K562 (cell line): ENCODE results near the gene IGF2BP3. TPM values are rescaled to one million over a fixed set of nuclear protein-coding genes. Genes with fewer than 3 reads are reported as not detected.
A peak's percentile ranks its signal among the peaks of the same experiment; 100 is the strongest.

ENCODE experiments used
- CCNT2 ChIP-seq: IDR thresholded peaks from 2 replicates; pipeline ENCODE4 v1.6.1; 2011; ENCODE audit warnings: borderline replicate concordance, low read depth, mild to moderate bottlenecking, moderate library complexity, mixed read lengths, low read length; ENCODE audit not compliant: insufficient read length; ENCODE audit errors: extremely low read depth
- CREM ChIP-seq: IDR thresholded peaks from 2 replicates; pipeline ENCODE4 v1.6.1; 2014; ENCODE audit warnings: antibody characterized with exemption, low read depth
- DPF2 ChIP-seq: fragments of 450-650 bp; IDR thresholded peaks from 2 replicates; pipeline ENCODE4 v1.6.1; 2016
- GATAD2A ChIP-seq: fragments of 450-650 bp; IDR thresholded peaks from 2 replicates; pipeline ENCODE4 v1.6.1; 2017
- GATAD2B ChIP-seq: fragments of 450-650 bp; IDR thresholded peaks from 2 replicates; pipeline ENCODE4 v1.6.1; 2017; ENCODE audit warnings: mild to moderate bottlenecking, borderline replicate concordance
- HMG20B ChIP-seq: fragments of 250-450 bp; sonication (Bioruptor Pico); IDR thresholded peaks from 2 replicates; pipeline ENCODE4 v1.5.0; 2021; ENCODE audit warnings: mild to moderate bottlenecking
- KAT7 ChIP-seq: sonication (generic); formaldehyde crosslinking; IDR thresholded peaks from 2 replicates; pipeline ENCODE4 v1.8.0; 2022; ENCODE audit warnings: missing genetic modification reagents, mild to moderate bottlenecking, borderline replicate concordance
- KDM5B ChIP-seq: fragments of 200-600 bp; sonication (generic); IDR thresholded peaks from 2 replicates; pipeline ENCODE4 v1.6.1; 2012; ENCODE audit warnings: low read depth, mild to moderate bottlenecking, moderate library complexity, low read length, control low read depth, inconsistent platforms; ENCODE audit not compliant: insufficient replicate concordance
- MAZ ChIP-seq, 2 experiments: fragments of 450-650 bp in 1 of 2; sonication (generic) in 1 of 2; formaldehyde crosslinking; IDR thresholded peaks in 1 of 2; conservative IDR thresholded peaks in 1 of 2; 2 replicates each; pipeline versions ENCODE4 v1.4.0 to v1.5.0; 2020; ENCODE audit warnings: mild to moderate bottlenecking in 1 of 2, missing genetic modification reagents in 1 of 2
- MLLT1 ChIP-seq, 2 experiments: fragments of 450-650 bp; IDR thresholded peaks; 2 replicates each; pipeline ENCODE4 v1.6.1; 2016
- MNT ChIP-seq, 2 experiments: fragments of 450-650 bp; conservative IDR thresholded peaks; 2 replicates each; pipeline ENCODE4 v1.6.1; 2017; ENCODE audit warnings: mild to moderate bottlenecking in 2 of 2, moderate library complexity in 2 of 2
- MXI1 ChIP-seq: IDR thresholded peaks from 2 replicates; pipeline ENCODE4 v1.6.1; 2011; ENCODE audit warnings: low read depth, mild to moderate bottlenecking, improper control_type of control experiment, low read length
- POLR2A ChIP-seq: fragments of 450-650 bp; conservative IDR thresholded peaks from 2 replicates; pipeline ENCODE4 v1.6.1; 2016
- POLR2B ChIP-seq: fragments of 450-650 bp; IDR thresholded peaks from 2 replicates; pipeline ENCODE4 v1.6.1; 2018; ENCODE audit warnings: low read depth; ENCODE audit not compliant: partially characterized antibody
- SMAD2 ChIP-seq: fragments of 150-350 bp; IDR thresholded peaks from 2 replicates; pipeline ENCODE4 v1.6.1; 2014; ENCODE audit warnings: low read depth, mild to moderate bottlenecking, low read length
- SUPT5H ChIP-seq: fragments of 450-650 bp; IDR thresholded peaks from 2 replicates; pipeline ENCODE4 v1.6.1; 2016
- TRIM24 ChIP-seq, 2 experiments: fragments of 450-650 bp; IDR thresholded peaks; 2 replicates each; pipeline ENCODE4 v1.6.1; 2016
- USF2 ChIP-seq: sonication (generic); formaldehyde crosslinking; IDR thresholded peaks from 2 replicates; pipeline ENCODE4 v1.5.0; 2020; ENCODE audit warnings: missing genetic modification reagents
- VEZF1 ChIP-seq: fragments of 200-800 bp; sonication (Bioruptor generic); IDR thresholded peaks from 2 replicates; pipeline ENCODE4 v1.6.1; 2017; ENCODE audit warnings: missing genetic modification characterization, missing compliant biosample characterization
- ZNF263 ChIP-seq: sonication (generic); formaldehyde crosslinking; IDR thresholded peaks from 2 replicates; pipeline ENCODE4 v1.8.0; 2022; ENCODE audit warnings: mild to moderate bottlenecking, missing genetic modification reagents, borderline replicate concordance
- ZNF740 ChIP-seq, 3 experiments: fragments of 200-800 bp in 1 of 3; sonication (Bioruptor generic) in 1 of 3; sonication (generic) in 1 of 3; formaldehyde crosslinking in 1 of 3; IDR thresholded peaks; 2 replicates each; pipeline versions ENCODE4 v1.6.1 to v1.8.0; 2016 to 2022; ENCODE audit warnings: mild to moderate bottlenecking in 2 of 3, missing compliant biosample characterization in 2 of 3, missing genetic modification characterization in 2 of 3, missing genetic modification reagents in 1 of 3
- polyA plus RNA-seq, 8 experiments: library from polyadenylated mRNA; depleted of rRNA in 4 of 8; stranded (reverse) in 5 of 8; unstranded in 3 of 8; fragments of >200 nt; fragmentation: Nextera tagmentation in 2 of 8; fragmentation: Illumina TruSeq in 1 of 8; extraction: Ambion mirVana in 2 of 8; extraction: Trizol in 1 of 8; gene quantifications; 2 replicates each; pipeline versions ENCODE4 v1.2.1 to v1.2.3, GENCODE V29; 2011 to 2014; ENCODE audit warnings: inconsistent platforms in 1 of 8, missing spikeins in 1 of 8
- total RNA-seq, 7 experiments: library from RNA; depleted of rRNA in 6 of 7; stranded (reverse); fragments of >200 nt in 6 of 7; fragmentation: Illumina TruSeq in 2 of 7; extraction: Trizol in 2 of 7; gene quantifications; 2 replicates each; pipeline versions ENCODE4 v1.2.1 to v1.2.3, GENCODE V29; 2011 to 2021; ENCODE audit warnings: low replicate concordance in 1 of 7

Gene IGF2BP3
- total and polyA plus RNA-seq, 9 of the 15 experiments (the other 6 are each of a cell fraction or from before 2014, with no cell fraction given) = 8.4 to 88.1 (median 61.2) TPM

GRCh38 chr7:23468526-23469149 is 1.7 kb downstream of the IGF2BP3 start (continued):
- no peak for TF ChIP-seq VEZF1 (CRISPR knock-in tag)
- TF ChIP-seq POLR2A = peak; percentile 15; the same call in 1 of the 2 replicates
- TF ChIP-seq GATAD2B = no peak
- 0 out of 2 replicates have a peak, but pooled peaks have one; percentile 3 for TF ChIP-seq MXI1
- TF ChIP-seq POLR2B = no peak
- 0 out of 2 replicates have a peak, but pooled peaks have one; percentile 13 for TF ChIP-seq SUPT5H
- peak; percentile 57; the same call in 1 of the 2 replicates for TF ChIP-seq ZNF263 (CRISPR knock-in tag)
- peak; percentile 2; the same call in 1 of the 2 replicates for TF ChIP-seq CREM
- no peak for TF ChIP-seq TRIM24 (IDR thresholded peaks at IDR 0.05)
- TF ChIP-seq KAT7 (CRISPR knock-in tag) = 0 out of 2 replicates have a peak, but pooled peaks have one; percentile 41
- no peak for TF ChIP-seq DPF2
- TF ChIP-seq GATAD2A = no peak
- TF ChIP-seq HMG20B (CRISPR knock-in tag) = no peak
- TF ChIP-seq USF2 (CRISPR knock-in tag) = no peak
- TF ChIP-seq MAZ (CRISPR knock-in tag; conservative IDR thresholded peaks at IDR 0.05 in 1 of 2, IDR thresholded peaks at IDR 0.05 in 1 of 2) = peak in 1 of 2 experiments; percentile 19; a peak in 2 of 4 replicates
- TF ChIP-seq SMAD2 = no peak
- peak; percentile 78 for TF ChIP-seq KDM5B
- TF ChIP-seq ZNF740 (CRISPR knock-in tag; IDR thresholded peaks at IDR 0.05) = 0 out of 2 replicates have a peak, but pooled peaks have one; percentile 17
- TF ChIP-seq ZNF740 (tag; IDR thresholded peaks at IDR 0.05) = no peak
- no peak; a peak in 1 of 4 replicates for TF ChIP-seq MNT (conservative IDR thresholded peaks at IDR 0.05)
- peak; percentile 18 for TF ChIP-seq CCNT2
- peak; percentile 38 to 51; a peak in 3 of 4 replicates for TF ChIP-seq MLLT1 (IDR thresholded peaks at IDR 0.05)
